ENCODE measurements around the gene ODF2L.

GRCh38 chr1:86441997-86442396 lies 45.9 kb upstream of the ODF2L start:
- TF ChIP-seq EZH2phosphoT487 (IDR thresholded peaks at IDR 0.05; ENCODE audit: insufficient read depth, low read depth) (no peak), EZH2 (IDR thresholded peaks at IDR 0.05; ENCODE audit: insufficient read depth, poor library complexity, severe bottlenecking) (no peak)

Measured in GM23248 (cell line).